Stromal cell of bone marrow (primary cell): Measurements from ENCODE around the gene SNAP23.

Experiments used
- DNase-seq: peaks from one replicate; pipeline ENCODE4 v3.0.0-alpha.2; 2012; ENCODE audit warnings: low read depth

Gene SNAP23

DNA sequence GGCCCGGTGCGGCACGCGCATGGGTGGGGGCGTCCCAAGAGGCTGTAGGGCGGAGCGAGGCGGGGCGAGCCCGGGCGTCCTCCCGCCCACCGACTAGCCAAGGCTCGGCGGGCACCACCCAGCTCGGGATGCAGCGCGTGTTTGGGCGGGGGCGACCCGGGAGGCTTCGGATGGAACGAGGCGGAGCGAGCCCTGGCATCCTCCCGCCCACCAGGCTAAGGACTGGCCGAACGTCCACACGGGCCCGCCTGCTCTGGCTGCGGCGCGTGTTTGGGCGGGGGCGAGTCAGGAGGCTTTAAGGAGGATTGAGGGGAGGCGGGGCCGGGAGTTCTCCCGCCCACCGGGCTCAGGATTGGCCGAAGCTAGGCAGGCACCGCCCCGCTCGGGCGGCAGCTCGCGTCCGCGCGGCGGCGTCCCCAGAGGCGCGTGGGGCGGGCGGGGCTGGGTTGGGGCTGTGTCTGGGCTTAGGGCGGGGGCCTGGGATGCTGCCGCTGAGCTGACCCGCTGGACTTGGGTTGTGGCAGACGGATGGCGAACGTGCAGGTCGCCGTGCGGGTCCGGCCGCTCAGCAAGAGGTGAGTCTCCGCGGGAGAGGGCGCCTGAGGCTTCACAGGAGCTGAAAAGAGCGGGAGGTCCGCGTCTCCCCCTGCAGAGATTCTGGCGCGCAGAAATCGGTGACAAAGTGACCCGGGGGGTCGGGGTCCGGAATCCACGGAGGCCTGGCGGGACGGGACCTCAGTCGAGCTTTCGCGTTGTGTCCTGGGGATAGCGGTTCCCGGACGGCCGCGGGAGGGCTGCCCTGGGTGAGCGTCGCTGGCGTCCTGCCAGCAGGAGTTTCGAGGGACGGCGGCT, 80.0 kb downstream of the SNAP23 start, which contains the start of gene STARD9:
STARD9 (plus strand) TSS at position 419 of the 852 bp plus-strand sequence; CDS start at position 529, 110 bp downstream.
- DNase-seq, result peak; percentile 97

DNA sequence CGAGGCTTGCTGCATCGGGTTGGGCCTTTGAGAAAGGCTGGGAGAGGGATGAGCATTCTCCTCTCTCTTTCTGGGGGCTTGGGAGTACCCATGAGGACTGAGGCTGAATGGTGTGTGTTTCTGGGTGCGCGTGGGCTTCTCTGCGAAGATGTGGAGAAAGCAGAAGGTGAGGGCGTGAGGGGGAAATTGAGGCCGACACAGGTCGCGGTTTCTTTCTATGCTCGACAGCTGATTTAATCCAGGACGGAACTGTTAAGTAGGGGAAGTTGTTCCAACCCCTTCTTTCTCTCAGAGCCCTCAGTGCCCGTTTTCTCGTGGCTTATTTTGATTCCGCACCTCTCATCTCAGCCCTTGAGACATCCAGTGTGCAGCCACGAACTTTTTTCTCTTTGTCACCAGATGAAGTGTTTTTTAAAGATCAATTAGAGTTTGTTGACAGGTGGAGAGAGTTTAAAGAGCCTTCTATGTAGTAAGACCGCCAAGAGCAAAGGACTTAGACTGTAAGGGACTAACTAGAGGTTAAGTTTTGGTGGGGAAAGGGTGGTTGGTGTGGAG, 80.7 kb downstream of the SNAP23 start:
- no peak for DNase-seq

DNA sequence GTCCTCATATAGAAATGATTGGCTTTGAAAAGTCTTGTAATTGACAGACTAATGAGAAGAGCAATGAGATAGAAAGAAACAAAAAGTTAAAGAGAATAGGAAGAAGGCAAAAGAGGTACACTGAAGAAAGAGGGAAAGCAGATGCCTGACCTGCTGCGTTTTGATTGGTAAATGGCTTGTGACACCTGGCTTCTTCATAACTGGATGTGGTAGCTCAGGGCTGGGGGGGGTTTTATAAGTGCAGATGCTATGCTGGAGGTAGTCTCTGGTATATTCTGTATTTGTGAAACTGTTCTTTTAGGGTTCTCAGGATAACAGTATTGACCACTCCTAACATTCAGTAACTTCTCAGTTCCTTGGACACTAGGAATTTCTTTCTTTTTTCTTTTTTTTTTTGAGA, 81.3 kb downstream of the SNAP23 start:
- no peak for DNase-seq

DNA sequence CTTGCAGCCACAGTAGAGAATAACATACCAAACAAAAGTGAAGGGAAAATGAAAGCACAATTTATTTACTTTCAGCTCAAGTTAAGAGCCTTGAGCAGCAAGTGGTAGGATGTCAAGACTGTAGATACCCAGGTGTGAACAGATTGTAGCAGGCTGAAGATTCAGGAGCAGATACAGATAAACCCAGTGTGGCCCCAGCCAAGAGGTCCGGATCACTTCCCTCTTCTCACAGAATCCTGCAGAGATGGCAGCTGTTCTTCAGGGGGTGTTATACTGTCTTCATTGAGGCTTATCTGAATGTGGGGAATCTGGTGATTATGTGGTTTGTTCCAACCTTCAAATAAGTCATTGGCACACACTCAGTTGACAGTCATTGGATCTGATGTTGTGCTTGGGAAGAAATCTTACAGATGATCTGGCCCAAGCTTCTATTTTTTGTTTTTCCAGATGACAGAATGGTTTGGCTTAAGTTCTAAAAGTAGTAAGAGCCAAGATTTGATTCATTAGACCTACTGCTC, 82.1 kb downstream of the SNAP23 start:
- peak; percentile 83 for DNase-seq

DNA sequence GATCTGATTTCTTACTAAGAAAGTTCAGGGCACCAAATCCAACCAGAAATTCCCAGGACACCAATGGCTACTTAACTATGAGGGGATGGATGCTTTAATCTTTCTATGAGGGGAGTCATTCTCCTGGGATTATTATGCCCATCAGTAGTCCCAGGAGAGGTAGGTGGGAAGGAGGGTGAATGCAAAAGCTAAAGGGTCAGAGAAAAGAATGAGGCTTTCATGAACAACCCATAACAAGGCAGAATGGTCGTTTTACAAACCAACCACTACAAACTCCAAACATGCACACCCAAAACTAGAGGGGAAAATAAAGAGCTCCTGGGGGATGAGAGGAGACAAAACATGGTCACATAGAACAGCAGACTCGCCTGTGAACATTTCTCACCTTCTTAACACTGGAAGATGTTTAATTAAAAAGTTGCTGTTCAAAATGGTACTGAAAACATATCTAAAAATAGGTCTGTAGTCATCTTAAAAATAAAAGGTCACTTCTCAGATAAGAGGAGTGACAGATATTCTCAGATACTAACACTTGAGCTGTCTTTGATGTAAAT, 83.6 kb downstream of the SNAP23 start:
- DNase-seq, result no peak

DNA sequence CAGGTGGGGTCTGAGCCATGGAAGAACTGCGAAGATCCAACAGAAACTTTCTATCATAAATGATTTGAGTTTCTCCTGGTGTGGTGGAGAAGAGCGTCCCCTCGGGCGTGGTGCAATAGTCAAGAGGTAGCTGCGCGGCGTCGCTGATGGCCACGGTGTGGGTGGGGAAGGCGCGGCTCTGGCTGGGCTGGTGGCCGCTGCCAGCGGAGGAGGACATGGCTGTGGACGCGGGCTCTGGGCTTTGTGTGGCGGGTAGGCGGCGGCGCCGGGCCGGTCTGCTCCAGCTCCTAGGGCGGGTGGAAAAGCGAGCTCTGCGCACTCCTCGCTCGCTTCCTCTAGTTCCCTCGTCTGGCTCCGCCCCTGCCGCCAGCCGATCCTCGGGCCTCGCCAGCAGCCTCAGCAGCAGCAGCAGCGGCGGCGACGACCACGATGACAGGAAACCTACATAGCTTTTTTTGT, 85.9 kb downstream of the SNAP23 start:
- peak; percentile 48 for DNase-seq
